Mucosa of rectum (tissue), 2 donors: ENCODE results near the gene ORAI1.
"Not testable (repeated sequence)": the region's sequence is repeated elsewhere in the genome, so short reads cannot be mapped to it uniquely, and the experiment has no call there.

ENCODE experiments used
- H3K27ac ChIP-seq, 2 donors: one replicate each; pipeline ENCODE4 v1.7.0; 2013; ENCODE audit warnings: inconsistent platforms in 2 of 2, low read depth in 2 of 2, low read length in 2 of 2
- H3K27me3 ChIP-seq, 2 donors: one replicate each; pipeline ENCODE4 v1.7.0; 2013; ENCODE audit warnings: low read length in 2 of 2; ENCODE audit not compliant: control insufficient read depth in 2 of 2, insufficient read depth in 2 of 2
- H3K36me3 ChIP-seq, 2 donors: one replicate each; pipeline ENCODE4 v1.7.0; 2013; ENCODE audit warnings: low read length in 2 of 2; ENCODE audit not compliant: control insufficient read depth in 2 of 2, insufficient read depth in 2 of 2
- H3K4me1 ChIP-seq, 2 donors: one replicate each; pipeline ENCODE4 v1.7.0; 2013; ENCODE audit warnings: low read length in 2 of 2, mild to moderate bottlenecking in 1 of 2; ENCODE audit not compliant: control insufficient read depth in 2 of 2, insufficient read depth in 2 of 2
- H3K4me3 ChIP-seq, 2 donors: one replicate each; pipeline ENCODE4 v1.7.0; 2013; ENCODE audit warnings: low read length in 2 of 2
- H3K9ac ChIP-seq, 2 donors: one replicate each; pipeline ENCODE4 v1.7.0; 2013; ENCODE audit warnings: low read length in 2 of 2, low read depth in 1 of 2, mild to moderate bottlenecking in 1 of 2
- H3K9me3 ChIP-seq, 2 donors: one replicate each; pipeline ENCODE4 v1.7.0; 2013; ENCODE audit warnings: low read length in 2 of 2; ENCODE audit not compliant: control insufficient read depth in 2 of 2
- donor health status: healthy.
- donor health status: Normal muscosa, but diverticular disease.

ORAI1 gene

DNA sequence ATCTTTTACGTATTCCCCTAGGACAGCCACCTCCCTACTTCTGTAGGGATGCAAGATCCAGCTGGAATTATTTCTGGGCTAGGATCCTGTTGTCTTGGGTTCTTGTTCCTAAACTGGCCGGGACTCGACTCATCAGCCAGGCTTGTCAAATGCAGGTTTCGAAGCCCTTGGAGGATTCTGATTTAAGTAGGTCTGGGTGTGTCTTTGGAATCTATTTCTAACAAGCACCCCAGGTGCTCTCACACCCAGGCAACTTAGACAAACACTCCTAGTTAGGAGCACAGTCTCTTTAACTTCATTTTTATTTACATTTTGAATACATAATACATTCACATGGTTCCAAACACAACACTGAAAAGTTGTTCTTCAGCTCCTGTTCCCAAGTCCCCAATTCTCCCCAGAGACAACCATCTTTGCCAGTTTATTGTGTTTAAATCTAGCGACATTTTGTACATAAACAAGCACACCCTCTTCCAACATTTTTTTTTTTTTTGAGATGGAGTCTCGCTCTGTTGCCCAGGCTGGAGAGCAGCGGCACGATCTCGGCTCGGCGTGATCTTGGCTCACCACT lies 22.2 kb downstream of the ORAI1 start:
- H3K4me1 ChIP-seq = no peaks in the 10 kb centered on the region
- no peak overlapping the region for H3K9ac ChIP-seq
- H3K4me3 ChIP-seq = no peak overlapping the region
- H3K27ac ChIP-seq = no peak overlapping the region
- H3K27me3 ChIP-seq = no peaks in the 10 kb centered on the region
- H3K36me3 ChIP-seq = no peaks in the 10 kb centered on the region
- no peaks in the 10 kb centered on the region for H3K9me3 ChIP-seq

GRCh38 chr12:121649322-121649721 lies 23.0 kb downstream of the ORAI1 start:
- Histone ChIP-seq H3K27ac (no peak overlapping the region), H3K9me3 (no peaks in the 10 kb centered on the region)

GRCh38 chr12:121649819-121650353 lies 23.6 kb downstream of the ORAI1 start:
- Histone ChIP-seq H3K36me3 (no peaks in the 10 kb centered on the region), H3K4me1 (no peaks in the 10 kb centered on the region), H3K9me3 (no peaks in the 10 kb centered on the region), H3K27ac (no peak overlapping the region), H3K4me3 (no peak overlapping the region), H3K27me3 (no peaks in the 10 kb centered on the region), H3K9ac (no peak overlapping the region)

More at GRCh38 chr12:121649322-121649721, 23.0 kb downstream of the ORAI1 start:
- no peaks in the 10 kb centered on the region for H3K4me1 ChIP-seq
- H3K4me3 ChIP-seq = no peak overlapping the region
- no peak overlapping the region for H3K9ac ChIP-seq
- H3K36me3 ChIP-seq = no peaks in the 10 kb centered on the region
- H3K27me3 ChIP-seq = no peaks in the 10 kb centered on the region

DNA sequence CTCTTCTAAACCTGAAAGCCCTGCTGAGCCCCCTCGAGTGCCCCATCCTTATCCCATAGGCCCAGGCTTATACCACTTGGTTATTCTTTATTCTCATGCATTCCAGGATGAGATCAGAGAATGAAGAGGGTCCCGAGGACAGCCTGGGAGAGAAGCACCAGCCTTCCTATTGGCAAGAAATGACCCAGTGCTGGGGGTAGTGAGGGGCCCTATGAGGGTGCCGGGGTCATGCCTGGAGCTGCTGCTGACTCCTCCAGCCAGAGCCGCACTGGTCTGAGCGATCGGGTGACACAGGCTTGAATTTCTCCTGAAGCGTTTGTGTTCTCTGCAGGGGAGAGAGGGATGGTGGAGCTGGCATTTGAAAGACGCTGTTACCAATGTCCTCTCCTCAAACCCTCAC lies 25.0 kb downstream of the ORAI1 start:
- Histone ChIP-seq H3K36me3 (no peaks in the 10 kb centered on the region), H3K9me3 (no peaks in the 10 kb centered on the region), H3K9ac (no peak overlapping the region), H3K27me3 (no peaks in the 10 kb centered on the region), H3K4me3 (no peak overlapping the region), H3K4me1 (no peaks in the 10 kb centered on the region), H3K27ac (no peak overlapping the region)

DNA sequence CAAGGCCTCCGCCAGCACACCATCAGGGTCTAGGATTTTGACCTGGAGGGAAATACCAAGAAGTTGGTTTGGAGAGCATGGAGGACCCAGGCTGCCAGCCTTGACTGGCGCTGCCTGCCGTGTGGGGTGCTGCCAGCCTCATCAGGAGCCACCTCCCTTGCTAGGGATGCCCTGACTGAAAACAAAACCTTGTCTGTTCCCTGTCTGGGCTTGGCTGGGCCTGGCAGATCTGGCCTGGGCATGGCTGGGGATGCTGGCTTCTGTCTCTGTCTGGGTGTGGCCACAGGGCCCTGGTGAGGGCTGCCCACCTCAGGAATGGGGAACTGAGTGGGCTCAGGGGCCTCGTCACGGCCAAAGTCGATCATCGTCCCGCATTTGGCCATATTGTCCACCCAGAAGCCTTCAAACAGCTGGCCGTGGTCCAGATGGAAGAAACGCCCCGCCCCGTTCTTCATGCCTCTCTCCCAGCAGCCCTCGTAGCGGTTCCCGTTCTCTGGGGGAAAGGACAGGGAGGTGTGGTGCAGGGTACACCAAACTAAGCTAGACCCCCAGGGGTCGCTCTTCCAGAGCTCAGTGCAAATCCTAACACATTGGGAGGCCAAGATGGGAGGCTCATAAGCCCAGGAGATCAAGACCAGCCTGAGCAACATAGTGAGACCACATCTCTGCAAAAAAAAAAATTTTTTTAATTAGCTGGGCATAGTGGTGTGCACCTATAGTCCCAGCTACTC lies 26.6 kb downstream of the ORAI1 start:
- Histone ChIP-seq H3K4me3 (no peak overlapping the region), H3K9ac (no peak overlapping the region), H3K27me3 (no peaks in the 10 kb centered on the region), H3K9me3 (no peaks in the 10 kb centered on the region), H3K4me1 (no peaks in the 10 kb centered on the region), H3K36me3 (no peaks in the 10 kb centered on the region), H3K27ac (no peak overlapping the region)

GRCh38 chr12:121653999-121654398 lies 27.7 kb downstream of the ORAI1 start:
- H3K27me3 ChIP-seq = no peaks in the 10 kb centered on the region
- H3K27ac ChIP-seq = no peak overlapping the region
- no peaks in the 10 kb centered on the region for H3K36me3 ChIP-seq
- H3K4me1 ChIP-seq = peaks cover 0 to 3% of the 10 kb centered on the region in 2 donors
- H3K9ac ChIP-seq = no peak overlapping the region
- no peak overlapping the region for H3K4me3 ChIP-seq
- no peaks in the 10 kb centered on the region for H3K9me3 ChIP-seq

DNA sequence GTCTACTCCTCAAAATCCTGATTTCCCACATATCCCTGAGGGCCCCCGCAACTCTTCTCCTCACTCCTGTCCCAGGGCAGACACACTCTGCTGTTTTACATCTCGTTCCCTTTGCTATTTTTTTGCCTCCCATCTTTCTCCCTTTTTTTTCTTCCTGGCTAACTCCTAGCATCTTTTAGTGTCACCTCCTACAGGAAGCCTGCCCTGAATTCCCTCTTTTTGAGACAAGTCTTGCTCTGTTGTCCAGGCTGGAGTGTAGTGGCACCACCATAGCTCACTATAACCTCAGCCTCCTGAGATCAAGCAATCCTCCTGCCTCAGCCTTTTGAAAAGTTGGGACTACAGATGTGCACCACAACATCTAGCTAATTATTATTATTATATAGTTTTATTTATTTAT lies 29.8 kb downstream of the ORAI1 start:
- no peak overlapping the region for H3K4me3 ChIP-seq
- no peaks in the 10 kb centered on the region for H3K36me3 ChIP-seq
- no peak overlapping the region for H3K27ac ChIP-seq
- no peaks in the 10 kb centered on the region for H3K27me3 ChIP-seq
- H3K9me3 ChIP-seq = no peaks in the 10 kb centered on the region
- H3K9ac ChIP-seq = no peak overlapping the region
- peaks cover 0 to 3% of the 10 kb centered on the region in 2 donors for H3K4me1 ChIP-seq

DNA sequence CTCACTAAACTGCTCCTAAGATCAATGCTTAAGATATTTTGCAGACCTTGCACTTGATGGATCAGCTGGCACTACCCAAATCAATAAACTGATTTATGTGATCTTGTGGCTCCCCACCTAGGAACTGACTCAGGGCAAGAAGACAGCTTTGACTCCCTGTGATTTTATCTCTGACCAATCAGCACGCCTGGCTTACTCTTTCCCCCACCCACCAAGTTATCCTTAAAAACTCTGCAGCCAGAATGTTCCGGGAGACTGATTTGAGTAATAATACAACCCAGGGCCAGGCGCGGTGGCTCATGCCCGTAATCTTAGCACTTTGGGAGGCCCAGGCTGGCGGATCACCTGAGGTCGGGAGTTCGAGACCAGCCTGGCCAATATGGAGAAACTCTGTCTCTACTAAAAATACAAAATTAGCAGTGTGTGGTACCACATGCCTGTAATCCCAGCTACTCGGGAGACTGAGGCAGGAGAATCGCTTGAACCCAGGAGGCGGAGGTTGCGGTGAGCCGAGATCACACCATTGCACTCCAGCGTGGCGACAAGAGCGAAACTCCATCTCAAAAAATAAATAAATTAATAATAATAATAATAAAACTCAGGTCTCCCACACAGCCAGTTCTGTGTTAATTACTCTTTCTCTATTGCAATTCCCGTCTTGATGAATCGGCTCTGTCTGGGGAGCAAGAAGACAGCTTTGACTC lies 31.1 kb downstream of the ORAI1 start:
- H3K27ac ChIP-seq = no peak overlapping the region
- no peak overlapping the region for H3K9ac ChIP-seq

DNA sequence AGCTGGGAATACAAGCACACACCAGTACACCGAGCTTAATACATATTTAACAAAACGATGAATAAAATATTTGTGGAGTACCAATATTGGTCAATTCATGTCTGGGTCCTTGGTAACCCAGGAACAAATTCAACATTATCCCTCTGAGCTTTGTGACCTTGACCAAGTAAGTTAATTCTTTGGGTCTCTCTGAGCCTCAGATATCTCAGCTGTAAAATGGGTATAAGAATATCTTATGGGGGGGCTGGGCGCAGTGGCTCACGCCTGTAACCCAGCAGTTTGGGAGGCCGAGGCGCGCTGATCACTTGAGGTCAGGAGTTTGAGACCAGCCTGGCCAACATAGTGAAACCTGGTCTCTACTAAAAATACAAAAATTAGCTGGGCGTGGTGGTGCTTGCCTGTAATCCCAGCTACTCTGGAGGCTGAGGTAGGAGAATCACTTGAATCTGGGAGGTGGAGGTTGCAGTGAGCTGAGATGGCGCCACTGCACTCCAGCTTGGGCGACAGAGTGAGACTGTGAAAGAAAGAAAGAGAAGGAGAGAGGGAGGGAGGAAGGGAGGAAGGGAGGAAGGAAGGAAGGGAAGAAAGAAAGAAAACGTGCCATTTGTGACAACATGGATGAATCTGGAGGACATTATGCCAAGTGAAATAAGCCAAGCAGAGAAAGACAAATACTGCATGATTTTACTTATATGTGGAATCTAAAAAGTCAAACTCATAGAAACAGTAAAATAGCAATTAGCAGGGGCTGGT lies 35.2 kb downstream of the ORAI1 start:
- H3K9ac ChIP-seq, H3K4me1 ChIP-seq, H3K27me3 ChIP-seq, H3K36me3 ChIP-seq, H3K9me3 ChIP-seq, H3K27ac ChIP-seq, H3K4me3 ChIP-seq: not testable (repeated sequence)

More for the DNA sequence above, 31.1 kb downstream of the ORAI1 start:
- no peak overlapping the region for H3K4me3 ChIP-seq
- no peaks in the 10 kb centered on the region for H3K36me3 ChIP-seq
- H3K9me3 ChIP-seq = no peaks in the 10 kb centered on the region
- peaks cover 0 to 3% of the 10 kb centered on the region in 2 donors for H3K4me1 ChIP-seq
- H3K27me3 ChIP-seq = no peaks in the 10 kb centered on the region

GRCh38 chr12:121663610-121663929 lies 37.2 kb downstream of the ORAI1 start:
- Histone ChIP-seq H3K9me3 (no peaks in the 10 kb centered on the region), H3K4me1 (peaks cover 0 to 1% of the 10 kb centered on the region in 2 donors), H3K27ac (no peak overlapping the region), H3K9ac (no peak overlapping the region), H3K27me3 (no peaks in the 10 kb centered on the region), H3K4me3 (no peak overlapping the region), H3K36me3 (no peaks in the 10 kb centered on the region)
